ENCODE data around the gene HSPA1A.

DNA sequence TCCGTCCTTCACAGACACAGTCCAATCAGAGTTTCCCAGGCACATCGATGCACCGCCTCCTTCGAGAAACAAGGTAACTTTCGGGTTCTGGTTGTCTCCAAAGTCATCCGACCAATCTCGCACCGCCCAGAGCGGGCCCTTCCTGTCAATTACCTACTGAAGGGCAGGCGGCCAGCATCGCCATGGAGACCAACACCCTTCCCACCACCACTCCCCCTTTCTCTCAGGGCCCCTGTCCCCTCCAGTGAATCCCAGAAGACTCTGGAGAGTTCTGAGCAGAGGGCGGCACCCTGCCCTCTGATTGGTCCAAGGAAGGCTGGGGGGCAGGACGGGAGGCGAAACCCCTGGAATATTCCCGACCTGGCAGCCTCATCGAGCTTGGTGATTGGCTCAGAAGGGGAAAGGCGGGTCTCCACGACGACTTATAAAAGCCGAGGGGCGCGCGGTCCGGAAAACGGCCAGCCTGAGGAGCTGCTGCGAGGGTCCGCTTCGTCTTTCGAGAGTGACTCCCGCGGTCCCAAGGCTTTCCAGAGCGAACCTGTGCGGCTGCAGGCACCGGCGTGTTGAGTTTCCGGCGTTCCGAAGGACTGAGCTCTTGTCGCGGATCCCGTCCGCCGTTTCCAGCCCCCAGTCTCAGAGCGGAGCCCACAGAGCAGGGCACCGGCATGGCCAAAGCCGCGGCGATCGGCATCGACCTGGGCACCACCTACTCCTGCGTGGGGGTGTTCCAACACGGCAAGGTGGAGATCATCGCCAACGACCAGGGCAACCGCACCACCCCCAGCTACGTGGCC lies 12.1 kb downstream of the HSPA1A start, which contains the start of gene HSPA1B:
- TF ChIP-seq, protein P1, sequence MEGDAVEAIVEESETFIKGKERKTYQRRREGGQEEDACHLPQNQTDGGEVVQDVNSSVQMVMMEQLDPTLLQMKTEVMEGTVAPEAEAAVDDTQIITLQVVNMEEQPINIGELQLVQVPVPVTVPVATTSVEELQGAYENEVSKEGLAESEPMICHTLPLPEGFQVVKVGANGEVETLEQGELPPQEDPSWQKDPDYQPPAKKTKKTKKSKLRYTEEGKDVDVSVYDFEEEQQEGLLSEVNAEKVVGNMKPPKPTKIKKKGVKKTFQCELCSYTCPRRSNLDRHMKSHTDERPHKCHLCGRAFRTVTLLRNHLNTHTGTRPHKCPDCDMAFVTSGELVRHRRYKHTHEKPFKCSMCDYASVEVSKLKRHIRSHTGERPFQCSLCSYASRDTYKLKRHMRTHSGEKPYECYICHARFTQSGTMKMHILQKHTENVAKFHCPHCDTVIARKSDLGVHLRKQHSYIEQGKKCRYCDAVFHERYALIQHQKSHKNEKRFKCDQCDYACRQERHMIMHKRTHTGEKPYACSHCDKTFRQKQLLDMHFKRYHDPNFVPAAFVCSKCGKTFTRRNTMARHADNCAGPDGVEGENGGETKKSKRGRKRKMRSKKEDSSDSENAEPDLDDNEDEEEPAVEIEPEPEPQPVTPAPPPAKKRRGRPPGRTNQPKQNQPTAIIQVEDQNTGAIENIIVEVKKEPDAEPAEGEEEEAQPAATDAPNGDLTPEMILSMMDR (IDR thresholded peaks at IDR 0.05 in 4 of 5, conservative IDR thresholded peaks at IDR 0.05 in 1 of 5): peak in 2 of 5 experiments; percentile 16 to 17
- TF ChIP-seq POLR2A (IDR thresholded peaks at IDR 0.05): peak; percentile 100

All from gastrocnemius medialis (tissue), 4 donors.